Colonic mucosa (tissue), 4 donors: ENCODE results near the gene SRPK2. TPM values are rescaled to one million over a fixed set of nuclear protein-coding genes. Genes with fewer than 3 reads are reported as not detected.

Source experiments
- DNase-seq: peaks from one replicate; pipeline ENCODE4 v3.0.0-alpha.2; 2020
- H3K27ac ChIP-seq: fragments of 200-600 bp; one replicate; pipeline ENCODE4 v1.8.0; 2021
- H3K27me3 ChIP-seq: fragments of 200-600 bp; one replicate; pipeline ENCODE4 v1.8.0; 2021
- H3K36me3 ChIP-seq: fragments of 200-600 bp; one replicate; pipeline ENCODE4 v1.8.0; 2021
- H3K4me1 ChIP-seq: fragments of 200-600 bp; one replicate; pipeline ENCODE4 v1.8.0; 2021; ENCODE audit warnings: mild to moderate bottlenecking
- H3K4me3 ChIP-seq: fragments of 200-600 bp; one replicate; pipeline ENCODE4 v1.8.0; 2021
- H3K9ac ChIP-seq, 2 donors: one replicate each; pipeline ENCODE4 v1.7.0; 2013; ENCODE audit warnings: control low read depth in 2 of 2, low read depth in 2 of 2, low read length in 2 of 2
- H3K9me3 ChIP-seq: fragments of 200-600 bp; one replicate; pipeline ENCODE4 v1.8.0; 2021
- intact Hi-C: fragments of 100-400 bp; cut with DNase I; formaldehyde crosslinking; loops from one replicate; pipeline ENCODE4 v1.14.1; 2022
- total RNA-seq, 2 donors: library from RNA; stranded (reverse); fragmentation: NEBNext Ultra II Directional in 1 of 2; extraction: Animal tissue kit (Norgen Biotek cat#: 25700) in 1 of 2; gene quantifications; one replicate each; pipeline ENCODE4 v1.2.1, GENCODE V29; 2021
- TF ChIP-seq, protein P1 (sequence below): fragments of 200-600 bp; IDR thresholded peaks from one replicate; pipeline ENCODE4 v1.8.0; 2022; ENCODE audit warnings: antibody characterized with exemption, mild to moderate bottlenecking
- donor health status: healthy.
- donor health status: DM: no; HTN: no; CAD: no.
- donor health status: DM: no; HTN: no; CAD: no.

The SRPK2 gene
- total RNA-seq, 2 donors from 2014 or later, result 25.0 to 30.1 TPM

DNA sequence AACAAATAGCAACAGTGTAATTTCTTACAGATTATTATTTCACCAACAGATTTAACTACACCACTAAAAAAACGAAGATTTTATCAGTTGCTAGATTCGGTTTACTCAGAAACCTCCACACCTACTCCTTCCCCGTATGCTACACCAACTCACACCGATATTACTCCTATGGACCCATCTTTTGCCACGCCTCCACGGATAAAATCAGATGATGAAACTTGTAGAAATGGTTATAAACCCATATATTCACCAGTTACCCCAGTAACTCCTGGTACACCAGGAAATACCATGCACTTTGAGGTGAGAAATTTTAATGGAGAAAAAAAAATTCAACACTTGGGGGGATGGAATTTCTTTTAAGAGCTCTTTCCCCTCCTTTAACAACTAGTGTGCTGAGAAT is 282.2 kb downstream of the SRPK2 start:
- no peaks in the 10 kb centered on the region for H3K9me3 ChIP-seq
- no peak for DNase-seq
- H3K4me1 ChIP-seq, result no peaks in the 10 kb centered on the region
- TF ChIP-seq, protein P1, sequence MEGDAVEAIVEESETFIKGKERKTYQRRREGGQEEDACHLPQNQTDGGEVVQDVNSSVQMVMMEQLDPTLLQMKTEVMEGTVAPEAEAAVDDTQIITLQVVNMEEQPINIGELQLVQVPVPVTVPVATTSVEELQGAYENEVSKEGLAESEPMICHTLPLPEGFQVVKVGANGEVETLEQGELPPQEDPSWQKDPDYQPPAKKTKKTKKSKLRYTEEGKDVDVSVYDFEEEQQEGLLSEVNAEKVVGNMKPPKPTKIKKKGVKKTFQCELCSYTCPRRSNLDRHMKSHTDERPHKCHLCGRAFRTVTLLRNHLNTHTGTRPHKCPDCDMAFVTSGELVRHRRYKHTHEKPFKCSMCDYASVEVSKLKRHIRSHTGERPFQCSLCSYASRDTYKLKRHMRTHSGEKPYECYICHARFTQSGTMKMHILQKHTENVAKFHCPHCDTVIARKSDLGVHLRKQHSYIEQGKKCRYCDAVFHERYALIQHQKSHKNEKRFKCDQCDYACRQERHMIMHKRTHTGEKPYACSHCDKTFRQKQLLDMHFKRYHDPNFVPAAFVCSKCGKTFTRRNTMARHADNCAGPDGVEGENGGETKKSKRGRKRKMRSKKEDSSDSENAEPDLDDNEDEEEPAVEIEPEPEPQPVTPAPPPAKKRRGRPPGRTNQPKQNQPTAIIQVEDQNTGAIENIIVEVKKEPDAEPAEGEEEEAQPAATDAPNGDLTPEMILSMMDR, result no peak
- H3K36me3 ChIP-seq, result peaks cover 39% of the 10 kb centered on the region
- H3K4me3 ChIP-seq, result no peak overlapping the region
- intact Hi-C loops, result loop anchor here (5.0 kb wide), 1 partner anchor 34 kb away; no protein-coding TSS in a partner anchor
- no peak overlapping the region for H3K27ac ChIP-seq
- no peak overlapping the region for H3K9ac ChIP-seq
- no peaks in the 10 kb centered on the region for H3K27me3 ChIP-seq

- Histone ChIP-seq H3K9ac (no peak overlapping the region), H3K9me3 (no peaks in the 10 kb centered on the region), H3K27ac (no peak overlapping the region), H3K27me3 (no peaks in the 10 kb centered on the region), H3K36me3 (peaks cover 39% of the 10 kb centered on the region), H3K4me1 (no peaks in the 10 kb centered on the region), H3K4me3 (no peak overlapping the region)
- TF ChIP-seq, protein P1, result no peak
- DNase-seq, result no peak
- intact Hi-C loops, result loop anchor here (5.0 kb wide), 1 partner anchor 33 kb away; no protein-coding TSS in a partner anchor
These were observed 283.1 kb downstream of the SRPK2 start for GRCh38 chr7:105105579-105105978.

GRCh38 chr7:105102557-105103352 is 286.0 kb downstream of the SRPK2 start:
- no peak for DNase-seq
- intact Hi-C loops, result no loop called here
- Histone ChIP-seq H3K27me3 (no peaks in the 10 kb centered on the region), H3K4me1 (no peaks in the 10 kb centered on the region), H3K9ac (no peak overlapping the region), H3K4me3 (no peak overlapping the region), H3K36me3 (peaks cover 34% of the 10 kb centered on the region), H3K9me3 (no peaks in the 10 kb centered on the region), H3K27ac (no peak overlapping the region)
- TF ChIP-seq, protein P1, result no peak

GRCh38 chr7:105101864-105102263 is 286.9 kb downstream of the SRPK2 start:
- no peaks in the 10 kb centered on the region for H3K4me1 ChIP-seq
- TF ChIP-seq, protein P1, result no peak
- H3K9me3 ChIP-seq, result no peaks in the 10 kb centered on the region
- no peak overlapping the region for H3K27ac ChIP-seq
- no peak overlapping the region for H3K4me3 ChIP-seq
- no peak for DNase-seq
- no peaks in the 10 kb centered on the region for H3K27me3 ChIP-seq
- intact Hi-C loops, result no loop called here
- no peak overlapping the region for H3K9ac ChIP-seq
- H3K36me3 ChIP-seq, result peaks cover 25% of the 10 kb centered on the region

DNA sequence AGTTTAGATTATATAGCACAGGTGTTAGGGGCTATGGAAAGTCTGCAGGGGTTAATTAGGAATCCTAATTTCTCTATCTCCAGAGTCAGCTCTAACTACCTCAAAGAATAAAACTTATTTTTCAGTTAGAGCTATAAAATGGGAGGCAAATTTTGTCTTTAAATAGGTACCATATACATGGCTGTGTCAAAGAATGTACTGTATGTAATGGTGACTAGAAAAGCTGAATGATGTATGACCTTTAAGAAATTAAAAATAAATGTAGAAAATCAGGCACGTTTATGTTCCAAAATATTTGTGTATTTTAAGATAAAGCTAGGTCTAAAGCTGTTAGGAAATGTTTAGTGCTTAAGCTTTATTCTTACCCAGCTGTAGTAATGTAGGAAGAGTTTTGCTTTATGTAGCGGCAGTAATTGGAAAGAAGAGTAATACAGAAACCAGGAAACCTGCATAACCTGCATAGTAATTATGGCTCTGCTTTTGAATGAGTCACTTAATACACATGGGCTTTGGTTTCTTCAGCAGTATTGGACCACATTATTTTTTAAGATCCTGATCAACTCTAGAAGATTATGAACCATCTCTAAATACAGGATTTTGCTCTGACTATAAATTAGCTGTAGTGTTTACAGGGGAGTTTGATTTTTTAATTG is 289.7 kb downstream of the SRPK2 start:
- Histone ChIP-seq H3K4me3 (no peak overlapping the region), H3K36me3 (peaks cover 1% of the 10 kb centered on the region), H3K4me1 (no peaks in the 10 kb centered on the region), H3K9me3 (no peaks in the 10 kb centered on the region), H3K27ac (no peak overlapping the region), H3K9ac (no peak overlapping the region), H3K27me3 (no peaks in the 10 kb centered on the region)
- DNase-seq, result no peak
- intact Hi-C loops, result no loop called here
- TF ChIP-seq, protein P1, result no peak
